ENCODE measurements around the gene EI24. TPM values are rescaled to one million over a fixed set of nuclear protein-coding genes. Genes with fewer than 3 reads are reported as not detected.

The EI24 gene
- total and polyA plus RNA-seq, 2 donors from 2014 or later, result 63.3 to 69.1 TPM

DNA sequence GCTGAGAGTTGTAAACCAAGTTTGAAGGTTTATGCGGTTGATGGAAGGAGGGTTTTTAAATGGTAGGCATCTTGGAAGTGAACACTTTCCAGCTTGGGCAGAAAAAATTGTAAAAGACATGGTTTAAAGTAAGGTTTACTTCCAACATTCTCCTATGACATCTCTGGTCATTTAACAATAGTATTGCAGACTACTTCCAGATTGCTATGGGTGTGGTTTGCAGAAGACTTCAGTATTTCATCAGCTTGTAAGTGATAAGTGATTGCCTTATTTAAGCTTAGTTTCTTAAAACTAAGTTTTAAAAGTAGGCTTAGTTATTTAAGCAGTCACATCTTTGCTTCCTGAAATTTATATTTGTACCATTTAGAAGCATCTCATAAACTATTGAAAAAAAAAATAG is 16.2 kb downstream of the EI24 start:
- intact Hi-C loops (cut with DNase I), result no loop called here
- TF ChIP-seq, protein P1, sequence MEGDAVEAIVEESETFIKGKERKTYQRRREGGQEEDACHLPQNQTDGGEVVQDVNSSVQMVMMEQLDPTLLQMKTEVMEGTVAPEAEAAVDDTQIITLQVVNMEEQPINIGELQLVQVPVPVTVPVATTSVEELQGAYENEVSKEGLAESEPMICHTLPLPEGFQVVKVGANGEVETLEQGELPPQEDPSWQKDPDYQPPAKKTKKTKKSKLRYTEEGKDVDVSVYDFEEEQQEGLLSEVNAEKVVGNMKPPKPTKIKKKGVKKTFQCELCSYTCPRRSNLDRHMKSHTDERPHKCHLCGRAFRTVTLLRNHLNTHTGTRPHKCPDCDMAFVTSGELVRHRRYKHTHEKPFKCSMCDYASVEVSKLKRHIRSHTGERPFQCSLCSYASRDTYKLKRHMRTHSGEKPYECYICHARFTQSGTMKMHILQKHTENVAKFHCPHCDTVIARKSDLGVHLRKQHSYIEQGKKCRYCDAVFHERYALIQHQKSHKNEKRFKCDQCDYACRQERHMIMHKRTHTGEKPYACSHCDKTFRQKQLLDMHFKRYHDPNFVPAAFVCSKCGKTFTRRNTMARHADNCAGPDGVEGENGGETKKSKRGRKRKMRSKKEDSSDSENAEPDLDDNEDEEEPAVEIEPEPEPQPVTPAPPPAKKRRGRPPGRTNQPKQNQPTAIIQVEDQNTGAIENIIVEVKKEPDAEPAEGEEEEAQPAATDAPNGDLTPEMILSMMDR (IDR thresholded peaks at IDR 0.05; ENCODE audit: borderline replicate concordance, extremely low read depth, insufficient read depth), result no peak
- no peak overlapping the region for H3K9ac ChIP-seq (ENCODE audit: low read length in 3 of 3)
- FAIRE-seq (no peak), DNase-seq (no peak)
- no peak overlapping the region for H3K27ac ChIP-seq (ENCODE audit: low read depth in 2 of 2, low read length in 2 of 2)
- no peak overlapping the region for H3K4me3 ChIP-seq (ENCODE audit: low read length in 3 of 3)
- H3K4me1 ChIP-seq (ENCODE audit: control insufficient read depth in 2 of 3, insufficient read depth in 2 of 3, low read depth in 1 of 3, low read length in 3 of 3), result no peaks in the 10 kb centered on the region
- H3K36me3 ChIP-seq (ENCODE audit: control insufficient read depth in 2 of 3, insufficient read depth in 3 of 3, low read length in 3 of 3), result peaks cover 2 to 21% (median 9%) of the 10 kb centered on the region in 3 donors
- no peaks in the 10 kb centered on the region for H3K27me3 ChIP-seq (ENCODE audit: control insufficient read depth, insufficient read depth, low read length)
- no peaks in the 10 kb centered on the region for H3K9me3 ChIP-seq (ENCODE audit: control insufficient read depth in 2 of 3, insufficient read depth in 1 of 3, low read length in 3 of 3)

DNA sequence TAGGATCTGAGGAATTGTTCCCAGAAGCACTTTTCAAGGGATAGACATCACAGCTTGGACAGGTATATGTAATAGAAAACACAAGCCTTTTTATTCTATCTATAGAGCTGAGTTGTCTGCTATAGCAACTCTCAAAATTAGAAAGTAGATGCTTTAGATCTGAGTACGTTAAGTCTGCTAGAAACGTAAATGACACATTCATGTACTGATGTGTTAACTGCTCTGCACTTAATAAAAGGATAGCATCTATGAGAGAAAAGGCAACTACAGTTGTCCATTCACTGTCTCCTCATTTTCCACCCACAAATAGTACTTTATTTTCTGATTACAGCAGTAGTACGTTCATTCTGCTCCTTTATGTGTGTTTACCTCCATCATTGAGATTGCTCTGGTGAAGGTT is 17.3 kb downstream of the EI24 start:
- Histone ChIP-seq H3K36me3 (ENCODE audit: control insufficient read depth in 2 of 3, insufficient read depth in 3 of 3, low read length in 3 of 3) (peaks cover 0 to 19% (median 9%) of the 10 kb centered on the region in 3 donors), H3K27ac (ENCODE audit: low read depth in 2 of 2, low read length in 2 of 2) (no peak overlapping the region), H3K9me3 (ENCODE audit: control insufficient read depth in 2 of 3, insufficient read depth in 1 of 3, low read length in 3 of 3) (no peaks in the 10 kb centered on the region), H3K4me3 (ENCODE audit: low read length in 3 of 3) (no peak overlapping the region), H3K9ac (ENCODE audit: low read length in 3 of 3) (no peak overlapping the region), H3K4me1 (ENCODE audit: control insufficient read depth in 2 of 3, insufficient read depth in 2 of 3, low read depth in 1 of 3, low read length in 3 of 3) (peaks cover 0 to 2% (median under 1%) of the 10 kb centered on the region in 3 donors), H3K27me3 (ENCODE audit: control insufficient read depth, insufficient read depth, low read length) (no peaks in the 10 kb centered on the region)
- FAIRE-seq (no peak), DNase-seq (no peak)
- TF ChIP-seq, protein P1 (IDR thresholded peaks at IDR 0.05; ENCODE audit: borderline replicate concordance, extremely low read depth, insufficient read depth), result no peak
- intact Hi-C loops (cut with DNase I), result no loop called here

DNA sequence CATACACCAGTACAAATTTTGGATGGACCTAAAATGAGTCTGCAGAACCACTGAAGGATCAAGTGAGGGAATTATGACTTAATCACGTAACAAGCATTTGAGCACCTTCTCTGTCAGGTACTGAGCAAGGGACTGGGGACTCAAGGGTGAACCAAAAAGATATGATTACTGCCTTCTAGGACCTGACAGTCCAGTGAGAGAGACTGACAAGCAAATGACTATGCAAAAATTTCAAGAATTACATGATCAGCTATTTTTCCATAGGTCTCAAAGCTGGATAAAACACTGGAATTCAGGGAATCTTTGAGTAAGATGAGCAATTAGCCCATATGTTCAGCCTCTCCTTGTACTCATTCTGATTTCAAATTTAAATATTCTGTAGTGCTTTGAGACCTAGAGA is 18.2 kb downstream of the EI24 start:
- H3K4me3 ChIP-seq (ENCODE audit: low read length in 3 of 3), result no peak overlapping the region
- H3K27ac ChIP-seq (ENCODE audit: low read depth in 2 of 2, low read length in 2 of 2), result no peak overlapping the region
- H3K9ac ChIP-seq (ENCODE audit: low read length in 3 of 3), result no peak overlapping the region
- H3K27me3 ChIP-seq (ENCODE audit: control insufficient read depth, insufficient read depth, low read length), result no peaks in the 10 kb centered on the region
- peaks cover 0 to 2% (median 2%) of the 10 kb centered on the region in 3 donors for H3K4me1 ChIP-seq (ENCODE audit: control insufficient read depth in 2 of 3, insufficient read depth in 2 of 3, low read depth in 1 of 3, low read length in 3 of 3)
- H3K36me3 ChIP-seq (ENCODE audit: control insufficient read depth in 2 of 3, insufficient read depth in 3 of 3, low read length in 3 of 3), result peaks cover 0 to 10% (median 9%) of the 10 kb centered on the region in 3 donors
- FAIRE-seq (no peak), DNase-seq (no peak)
- H3K9me3 ChIP-seq (ENCODE audit: control insufficient read depth in 2 of 3, insufficient read depth in 1 of 3, low read length in 3 of 3), result no peaks in the 10 kb centered on the region
- intact Hi-C loops (cut with DNase I), result no loop called here
- TF ChIP-seq, protein P1 (IDR thresholded peaks at IDR 0.05; ENCODE audit: borderline replicate concordance, extremely low read depth, insufficient read depth), result no peak

DNA sequence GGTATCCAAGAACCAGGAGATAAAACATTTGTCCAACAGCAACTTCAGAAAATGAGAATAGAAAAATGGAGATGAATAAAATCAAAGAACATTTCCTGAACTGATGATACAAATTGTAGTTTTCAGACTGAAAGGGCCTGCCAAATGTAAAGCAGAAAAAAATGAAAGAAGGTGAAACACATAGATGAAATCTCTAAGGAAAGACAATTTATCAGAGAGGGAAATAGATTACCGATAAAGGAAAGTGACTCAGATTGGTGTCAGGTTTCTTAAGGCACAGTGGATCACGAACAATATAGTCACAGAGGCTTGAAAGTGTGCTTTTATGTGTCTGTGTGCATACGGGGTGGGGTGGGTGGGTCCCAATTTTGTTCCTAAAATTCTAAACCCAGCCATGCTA is 19.2 kb downstream of the EI24 start:
- Histone ChIP-seq H3K27me3 (ENCODE audit: control insufficient read depth, insufficient read depth, low read length) (no peaks in the 10 kb centered on the region), H3K27ac (ENCODE audit: low read depth in 2 of 2, low read length in 2 of 2) (no peak overlapping the region), H3K9me3 (ENCODE audit: control insufficient read depth in 2 of 3, insufficient read depth in 1 of 3, low read length in 3 of 3) (no peaks in the 10 kb centered on the region), H3K9ac (ENCODE audit: low read length in 3 of 3) (no peak overlapping the region), H3K36me3 (ENCODE audit: control insufficient read depth in 2 of 3, insufficient read depth in 3 of 3, low read length in 3 of 3) (peaks cover 0 to 5% (median 3%) of the 10 kb centered on the region in 3 donors), H3K4me1 (ENCODE audit: control insufficient read depth in 2 of 3, insufficient read depth in 2 of 3, low read depth in 1 of 3, low read length in 3 of 3) (peaks cover 0 to 6% (median 4%) of the 10 kb centered on the region in 3 donors), H3K4me3 (ENCODE audit: low read length in 3 of 3) (no peak overlapping the region)
- DNase-seq (no peak), FAIRE-seq (no peak)
- TF ChIP-seq, protein P1 (IDR thresholded peaks at IDR 0.05; ENCODE audit: borderline replicate concordance, extremely low read depth, insufficient read depth), result no peak
- intact Hi-C loops (cut with DNase I), result no loop called here
